HG03060 (cell line): ENCODE measurements around the gene ABCA10.
A peak's percentile ranks its signal among the peaks of the same experiment; 100 is the strongest.
"Not testable (repeated sequence)": the region's sequence is repeated elsewhere in the genome, so short reads cannot be mapped to it uniquely, and the experiment has no call there.

ENCODE experiments used
- ATAC-seq: cut with Tn5 transposase; IDR thresholded peaks from one replicate; pipeline ENCODE4 v1.9.1; 2021; ENCODE audit warnings: low read depth, moderate number of reproducible peaks; ENCODE audit not compliant: unreplicated experiment

ABCA10 gene

DNA sequence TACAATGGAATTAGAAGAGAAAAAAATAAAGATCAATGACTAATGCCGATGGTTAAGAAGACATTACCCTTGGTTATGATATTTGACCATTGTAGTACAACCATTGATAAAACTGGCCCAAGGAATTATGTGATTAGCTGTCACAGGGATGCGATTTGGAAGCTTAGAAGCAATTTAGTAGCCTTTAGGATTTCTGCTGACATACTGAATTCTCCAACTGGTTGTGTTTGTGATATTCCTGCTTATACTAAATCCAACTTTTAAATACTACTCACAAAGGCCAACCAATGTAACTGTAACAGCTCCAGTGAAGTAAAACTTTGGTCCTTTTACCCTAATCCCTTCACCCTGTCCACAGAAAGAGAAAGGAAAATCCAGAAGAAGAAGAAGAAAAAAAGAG lies 55.5 kb downstream of the ABCA10 start:
- ATAC-seq = no peak

GRCh38 chr17:69170377-69170776 lies 58.2 kb downstream of the ABCA10 start:
- ATAC-seq = no peak

- not testable (repeated sequence) for ATAC-seq
These were observed 60.0 kb downstream of the ABCA10 start for GRCh38 chr17:69168642-69169041.

GRCh38 chr17:69166957-69167356 lies 61.7 kb downstream of the ABCA10 start:
- ATAC-seq = no peak

DNA sequence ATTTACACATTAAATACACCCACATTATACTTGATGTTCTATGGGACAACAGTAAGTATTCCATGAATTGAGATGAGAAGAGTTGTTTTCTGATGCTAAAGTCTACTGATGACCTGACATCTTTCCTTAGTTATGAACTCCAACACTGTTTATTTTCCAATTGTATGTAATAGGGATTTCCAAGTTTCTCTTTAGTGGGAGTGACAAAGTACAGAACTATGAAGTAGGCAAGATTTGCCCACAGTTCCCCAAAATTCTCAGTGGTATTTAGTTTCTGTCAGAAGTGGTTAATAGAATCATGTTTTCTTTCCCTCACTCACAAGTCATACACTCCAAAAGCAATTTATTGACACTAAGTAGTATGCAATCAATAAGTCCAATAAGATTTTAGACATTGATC lies 64.4 kb downstream of the ABCA10 start:
- ATAC-seq = no peak

DNA sequence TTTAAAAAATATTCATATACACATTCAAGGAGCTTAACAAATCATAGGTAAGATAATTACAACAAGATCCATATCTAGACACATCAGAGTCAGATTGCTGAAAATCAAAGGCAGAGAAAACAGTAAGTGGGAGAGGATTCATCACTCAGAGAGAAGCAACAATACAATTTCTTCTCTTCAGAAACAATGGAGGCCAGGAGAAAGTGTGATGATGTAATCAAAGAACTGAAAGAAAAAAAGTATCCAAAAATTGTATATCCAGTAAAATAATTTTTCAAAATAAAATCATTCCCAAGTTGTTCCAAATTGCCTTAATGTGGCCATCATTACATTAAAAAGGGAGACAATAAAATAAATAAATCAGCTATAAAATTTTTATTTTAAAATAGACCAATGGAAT lies 69.2 kb downstream of the ABCA10 start:
- no peak for ATAC-seq

- ATAC-seq = no peak
These were observed 74.4 kb downstream of the ABCA10 start for GRCh38 chr17:69154267-69154666.

GRCh38 chr17:69150333-69150732 lies 78.3 kb downstream of the ABCA10 start:
- no peak for ATAC-seq

- no peak for ATAC-seq
These were observed 81.2 kb downstream of the ABCA10 start for GRCh38 chr17:69147460-69147859.

GRCh38 chr17:69144331-69145255 lies 84.0 kb downstream of the ABCA10 start:
- no peak for ATAC-seq

- ATAC-seq = no peak
These were observed 84.9 kb downstream of the ABCA10 start for GRCh38 chr17:69143683-69144231.

GRCh38 chr17:69143151-69143550 lies 85.5 kb downstream of the ABCA10 start:
- ATAC-seq = no peak

GRCh38 chr17:69142175-69142802 lies 86.3 kb downstream of the ABCA10 start:
- no peak for ATAC-seq

DNA sequence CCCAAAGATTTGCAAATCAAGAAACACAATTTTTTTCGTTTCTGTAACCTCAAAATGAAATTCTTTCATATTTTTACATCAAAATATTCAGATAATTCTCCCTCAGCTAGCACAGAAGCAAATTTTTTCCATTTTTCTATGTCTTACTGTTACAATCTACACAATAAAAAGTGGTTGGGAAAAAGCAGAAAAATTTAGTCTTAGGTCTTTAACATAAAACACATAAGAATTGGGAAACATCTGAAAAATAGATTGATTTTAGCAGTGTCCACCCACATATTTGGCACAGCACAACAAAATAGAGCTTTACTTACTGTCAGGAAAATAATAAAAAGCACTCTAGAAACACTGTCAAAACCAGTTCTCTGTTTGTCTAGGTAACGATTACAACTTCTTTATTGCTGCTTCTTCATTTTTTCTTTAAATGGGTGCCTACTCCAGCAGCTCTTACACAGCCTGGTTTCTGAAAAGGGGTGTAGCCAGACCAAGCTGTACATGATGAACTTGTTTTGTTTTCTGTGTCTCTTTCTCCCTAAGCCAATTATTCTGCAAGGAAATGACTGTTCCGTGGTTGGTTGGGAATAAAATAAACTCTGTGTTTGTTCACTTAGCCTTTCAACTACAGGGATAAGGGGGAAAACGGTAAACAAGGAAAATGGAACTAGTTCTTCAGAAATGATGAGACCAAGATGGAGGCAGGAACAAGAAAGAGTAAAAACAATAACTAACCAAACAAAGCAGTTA lies 87.0 kb downstream of the ABCA10 start, which contains the start of gene ABCA6:
Gene ABCA6 (minus strand): TSS at position 465 of the 744 bp plus-strand sequence. CDS start 1,192 bp downstream, outside the sequence.
- ATAC-seq = no peak

DNA sequence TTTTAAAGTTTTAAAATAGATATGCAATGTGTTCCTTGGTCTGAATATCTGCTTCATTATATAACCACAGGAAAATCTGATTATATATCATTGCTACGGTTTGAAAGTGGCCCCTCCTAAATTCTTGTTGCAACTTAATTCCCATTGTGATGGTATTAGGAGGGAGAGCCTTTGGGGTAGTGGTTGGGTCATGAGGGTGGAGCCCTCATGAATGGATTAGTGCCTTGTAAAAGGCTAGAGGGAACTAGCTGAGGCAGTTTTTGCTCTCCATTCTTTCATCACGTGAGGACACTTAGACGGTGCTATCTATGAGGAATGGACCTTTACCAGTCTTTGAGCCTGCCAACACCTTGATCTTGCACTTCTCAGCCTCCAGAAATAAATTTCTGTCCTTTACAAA lies 94.5 kb downstream of the ABCA10 start:
- ATAC-seq = no peak

DNA sequence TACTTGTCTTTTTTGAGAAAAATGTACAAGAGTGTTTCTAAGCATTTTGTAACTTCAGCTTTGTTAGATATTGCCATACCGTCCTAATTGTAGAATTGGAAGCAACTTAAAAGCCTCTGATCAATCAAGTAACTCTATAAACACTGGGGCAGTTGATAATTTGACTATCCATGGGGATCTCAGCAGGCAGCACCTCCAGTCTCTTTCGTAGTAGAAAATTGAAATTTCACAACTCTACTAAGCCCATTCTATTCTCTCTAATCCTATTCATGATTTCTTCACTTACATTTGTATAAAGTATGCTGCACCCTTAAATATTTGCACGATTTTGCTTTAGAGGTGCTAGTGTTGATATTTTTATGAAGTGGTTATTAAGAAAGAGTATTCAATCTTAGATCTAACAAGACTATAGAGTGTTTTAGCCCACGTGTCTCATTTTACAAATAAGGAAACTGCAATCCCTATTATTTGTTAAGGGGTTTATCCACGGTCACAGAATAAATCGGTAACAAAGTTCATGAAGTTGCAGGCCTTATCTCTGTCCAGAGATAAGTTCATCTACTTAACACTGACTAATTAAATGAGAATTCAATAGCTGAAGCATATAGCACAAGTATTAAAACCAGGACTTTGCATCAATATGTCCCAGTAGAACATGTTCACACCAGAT lies 97.9 kb downstream of the ABCA10 start:
- no peak for ATAC-seq

GRCh38 chr17:69123626-69124025 lies 105.0 kb downstream of the ABCA10 start:
- ATAC-seq = no peak

GRCh38 chr17:69122065-69122464 lies 106.6 kb downstream of the ABCA10 start:
- no peak for ATAC-seq

GRCh38 chr17:69117855-69118784 lies 110.5 kb downstream of the ABCA10 start:
- ATAC-seq = peak; percentile 29
